Measurements from ENCODE around the gene KIF24. TPM values are rescaled to one million over a fixed set of nuclear protein-coding genes. Genes with fewer than 3 reads are reported as not detected.

The KIF24 gene
- total and polyA plus RNA-seq, 2 of the 4 experiments (the other 2 are of a cell fraction), result 1.4 to 3.0 TPM

DNA sequence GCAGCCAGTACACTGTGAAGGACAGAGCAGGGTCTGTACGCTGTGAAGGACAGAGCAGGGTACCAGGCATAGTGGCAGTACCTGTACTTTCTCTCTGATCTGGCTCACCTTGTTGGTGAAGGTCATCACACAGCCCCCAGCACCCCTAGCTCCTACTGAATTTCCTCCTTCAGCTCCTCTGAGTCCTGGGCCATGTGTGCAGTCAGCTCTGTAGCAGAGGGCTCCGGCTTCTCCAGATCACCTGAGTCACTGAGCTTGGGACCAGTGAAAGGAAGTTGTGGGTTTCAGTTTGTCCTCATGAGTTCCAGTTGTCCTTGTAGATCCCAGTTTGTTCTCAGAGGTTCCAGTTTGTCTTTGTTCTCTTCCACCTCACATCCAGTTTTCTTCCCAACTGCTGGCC is 5.8 kb upstream of the KIF24 start:
- no TSS peak for BruUV-seq (replicated peaks)
- H3K18ac ChIP-seq (ENCODE audit: low read depth, low read length), result no peak overlapping the region
- H2BK20ac ChIP-seq (ENCODE audit: low read depth, low read length), result no peak overlapping the region
- H3K9me3 ChIP-seq (ENCODE audit: control insufficient read depth, insufficient read depth, low read length), result no peaks in the 10 kb centered on the region
- no peak overlapping the region for H3K56ac ChIP-seq (ENCODE audit: extremely low read depth, insufficient read depth, low read length)
- no peak overlapping the region for H3K14ac ChIP-seq (replicated peaks; ENCODE audit: low read depth, low read length)
- H2AFZ ChIP-seq (replicated peaks; ENCODE audit: low read length, poor library complexity), result no peak overlapping the region
- no peak overlapping the region for H3K4me3 ChIP-seq (ENCODE audit: insufficient read depth, low read depth, low read length)
- peaks cover 3% of the 10 kb centered on the region; the same call in 1 of the 2 replicates for H4K20me1 ChIP-seq (ENCODE audit: insufficient read depth, low read length)
- WGBS, 2 experiments (ENCODE audit: extremely low coverage in 2 of 2, insufficient read length in 1 of 2), result 80% methylated on average over 1 of the region's 2 CpGs; no CpG with 5 or more reads in 1 of the 2 experiments
- peaks cover 28 to 53% of the 10 kb centered on the region in 2 experiments for H3K79me1 ChIP-seq (ENCODE audit: low read depth in 1 of 2, low read length in 2 of 2)
- intact Hi-C loops (cut with micrococcal nuclease) (loop anchor here (5.0 kb wide), 1 partner anchor 212 kb away; no protein-coding TSS in a partner anchor), dilution Hi-C loops (cut with HindIII; ENCODE audit: low sequenced_read_pairs, unreplicated experiment) (no loop called here), in situ Hi-C loops (cut with MboI; ENCODE audit: low sequenced_read_pairs) (no loop called here)
- no peak overlapping the region for H3K4ac ChIP-seq (ENCODE audit: low read depth, low read length)
- H4K5ac ChIP-seq (ENCODE audit: low read depth, low read length), result no peak overlapping the region
- no peak overlapping the region for H2AK9ac ChIP-seq (replicated peaks; ENCODE audit: low read depth, low read length, poor library complexity)
- POLR2A ChIA-PET (ENCODE audit: unreplicated experiment), result no interaction called here
- H2BK120ac ChIP-seq (ENCODE audit: low read depth, low read length), result no peak overlapping the region
- H4K8ac ChIP-seq (ENCODE audit: low read depth in 2 of 2, low read length in 2 of 2), result no peak overlapping the region
- CTCF ChIA-PET, result interaction anchor here (0.6 to 1.0 kb wide), 3 partner anchors 9 to 250 kb away, joined by 3 to 5 read pairs (median 4); no protein-coding TSS in a partner anchor
- H4K91ac ChIP-seq (ENCODE audit: insufficient read depth, low read depth, low read length), result no peak overlapping the region
- no peak overlapping the region for H3K27ac ChIP-seq (ENCODE audit: insufficient read depth, low read length)
- no peak overlapping the region for H3K23ac ChIP-seq (ENCODE audit: low read depth, low read length)
- H3K36me3 ChIP-seq (ENCODE audit: control insufficient read depth, insufficient read depth, low read length), result peaks cover 16% of the 10 kb centered on the region
- ATAC-seq (ENCODE audit: low read depth) (no peak), DNase-seq (no peak)
- no peak overlapping the region for H3K4me2 ChIP-seq (ENCODE audit: low read depth, low read length)
- H3K9me1 ChIP-seq (ENCODE audit: insufficient read depth, low read length), result no peaks in the 10 kb centered on the region
- H2BK15ac ChIP-seq (ENCODE audit: low read depth, low read length), result no peak overlapping the region
- H3K4me1 ChIP-seq (ENCODE audit: control insufficient read depth, insufficient read depth, low read length), result no peaks in the 10 kb centered on the region
- no peaks in the 10 kb centered on the region for H3K27me3 ChIP-seq (ENCODE audit: control insufficient read depth, insufficient read depth, low read length)
- no peak overlapping the region for H2AK5ac ChIP-seq (ENCODE audit: low read depth, low read length)
- TF ChIP-seq MAZ (IDR thresholded peaks at IDR 0.05; ENCODE audit: borderline replicate concordance, low read depth, low read length), result no peak
- TF ChIP-seq, protein P1, sequence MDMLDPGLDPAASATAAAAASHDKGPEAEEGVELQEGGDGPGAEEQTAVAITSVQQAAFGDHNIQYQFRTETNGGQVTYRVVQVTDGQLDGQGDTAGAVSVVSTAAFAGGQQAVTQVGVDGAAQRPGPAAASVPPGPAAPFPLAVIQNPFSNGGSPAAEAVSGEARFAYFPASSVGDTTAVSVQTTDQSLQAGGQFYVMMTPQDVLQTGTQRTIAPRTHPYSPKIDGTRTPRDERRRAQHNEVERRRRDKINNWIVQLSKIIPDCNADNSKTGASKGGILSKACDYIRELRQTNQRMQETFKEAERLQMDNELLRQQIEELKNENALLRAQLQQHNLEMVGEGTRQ (IDR thresholded peaks at IDR 0.05; ENCODE audit: low read depth, low read length), result no peak
- TF ChIP-seq MXI1 (IDR thresholded peaks at IDR 0.05; ENCODE audit: borderline replicate concordance, low read depth, low read length), result no peak
- TF ChIP-seq, protein P2, sequence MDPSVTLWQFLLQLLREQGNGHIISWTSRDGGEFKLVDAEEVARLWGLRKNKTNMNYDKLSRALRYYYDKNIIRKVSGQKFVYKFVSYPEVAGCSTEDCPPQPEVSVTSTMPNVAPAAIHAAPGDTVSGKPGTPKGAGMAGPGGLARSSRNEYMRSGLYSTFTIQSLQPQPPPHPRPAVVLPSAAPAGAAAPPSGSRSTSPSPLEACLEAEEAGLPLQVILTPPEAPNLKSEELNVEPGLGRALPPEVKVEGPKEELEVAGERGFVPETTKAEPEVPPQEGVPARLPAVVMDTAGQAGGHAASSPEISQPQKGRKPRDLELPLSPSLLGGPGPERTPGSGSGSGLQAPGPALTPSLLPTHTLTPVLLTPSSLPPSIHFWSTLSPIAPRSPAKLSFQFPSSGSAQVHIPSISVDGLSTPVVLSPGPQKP (IDR thresholded peaks at IDR 0.05; ENCODE audit: borderline replicate concordance, low read depth, low read length), result no peak
- TF ChIP-seq FOS (IDR thresholded peaks at IDR 0.05; ENCODE audit: low read depth, low read length), result no peak
- TF ChIP-seq RFX5 (IDR thresholded peaks at IDR 0.05; ENCODE audit: low read depth, low read length), result no peak
- TF ChIP-seq, protein P3, sequence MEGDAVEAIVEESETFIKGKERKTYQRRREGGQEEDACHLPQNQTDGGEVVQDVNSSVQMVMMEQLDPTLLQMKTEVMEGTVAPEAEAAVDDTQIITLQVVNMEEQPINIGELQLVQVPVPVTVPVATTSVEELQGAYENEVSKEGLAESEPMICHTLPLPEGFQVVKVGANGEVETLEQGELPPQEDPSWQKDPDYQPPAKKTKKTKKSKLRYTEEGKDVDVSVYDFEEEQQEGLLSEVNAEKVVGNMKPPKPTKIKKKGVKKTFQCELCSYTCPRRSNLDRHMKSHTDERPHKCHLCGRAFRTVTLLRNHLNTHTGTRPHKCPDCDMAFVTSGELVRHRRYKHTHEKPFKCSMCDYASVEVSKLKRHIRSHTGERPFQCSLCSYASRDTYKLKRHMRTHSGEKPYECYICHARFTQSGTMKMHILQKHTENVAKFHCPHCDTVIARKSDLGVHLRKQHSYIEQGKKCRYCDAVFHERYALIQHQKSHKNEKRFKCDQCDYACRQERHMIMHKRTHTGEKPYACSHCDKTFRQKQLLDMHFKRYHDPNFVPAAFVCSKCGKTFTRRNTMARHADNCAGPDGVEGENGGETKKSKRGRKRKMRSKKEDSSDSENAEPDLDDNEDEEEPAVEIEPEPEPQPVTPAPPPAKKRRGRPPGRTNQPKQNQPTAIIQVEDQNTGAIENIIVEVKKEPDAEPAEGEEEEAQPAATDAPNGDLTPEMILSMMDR (conservative IDR thresholded peaks at IDR 0.05; ENCODE audit: low read depth, low read length), result no peak
- TF ChIP-seq RAD21 (IDR thresholded peaks at IDR 0.05; ENCODE audit: low read length), result no peak
- TF ChIP-seq BHLHE40 (IDR thresholded peaks at IDR 0.05; ENCODE audit: low read depth, low read length), result no peak
- TF ChIP-seq SMC3 (IDR thresholded peaks at IDR 0.05; ENCODE audit: low read depth, low read length), result no peak
- TF ChIP-seq CEBPB (IDR thresholded peaks at IDR 0.05; ENCODE audit: low read depth, low read length), result no peak
- no peak for TF ChIP-seq RCOR1 (IDR thresholded peaks at IDR 0.05; ENCODE audit: insufficient replicate concordance, low read length)
- no peak for TF ChIP-seq POLR2A (IDR thresholded peaks at IDR 0.05; ENCODE audit: low read depth, low read length)
- no peak for TF ChIP-seq NFE2L2 (IDR thresholded peaks at IDR 0.05; ENCODE audit: low read depth, low read length)
- no peak for TF ChIP-seq MAFK (IDR thresholded peaks at IDR 0.05; ENCODE audit: low read depth, low read length)
- TF ChIP-seq CHD1 (IDR thresholded peaks at IDR 0.05; ENCODE audit: low read depth, low read length), result no peak
- no peak overlapping the region for H3K9ac ChIP-seq (ENCODE audit: low read depth, low read length)
- no peak overlapping the region for H2BK5ac ChIP-seq (ENCODE audit: low read depth, low read length, poor library complexity, severe bottlenecking)
